IMR-90 (cell line): ENCODE measurements around the gene NR2F2.

ENCODE experiments used
- CHD1 ChIP-seq: IDR thresholded peaks from 2 replicates; pipeline ENCODE4 v1.6.1; 2012; ENCODE audit warnings: low read depth, low read length, improper control_type of control experiment
- MAFK ChIP-seq: IDR thresholded peaks from 2 replicates; pipeline ENCODE4 v1.6.1; 2012; ENCODE audit warnings: low read depth, low read length, improper control_type of control experiment
- TF ChIP-seq, protein P1 (sequence below): conservative IDR thresholded peaks from 2 replicates; pipeline ENCODE4 v1.5.1; 2012; ENCODE audit warnings: mild to moderate bottlenecking, low read depth, low read length, improper control_type of control experiment

DNA sequence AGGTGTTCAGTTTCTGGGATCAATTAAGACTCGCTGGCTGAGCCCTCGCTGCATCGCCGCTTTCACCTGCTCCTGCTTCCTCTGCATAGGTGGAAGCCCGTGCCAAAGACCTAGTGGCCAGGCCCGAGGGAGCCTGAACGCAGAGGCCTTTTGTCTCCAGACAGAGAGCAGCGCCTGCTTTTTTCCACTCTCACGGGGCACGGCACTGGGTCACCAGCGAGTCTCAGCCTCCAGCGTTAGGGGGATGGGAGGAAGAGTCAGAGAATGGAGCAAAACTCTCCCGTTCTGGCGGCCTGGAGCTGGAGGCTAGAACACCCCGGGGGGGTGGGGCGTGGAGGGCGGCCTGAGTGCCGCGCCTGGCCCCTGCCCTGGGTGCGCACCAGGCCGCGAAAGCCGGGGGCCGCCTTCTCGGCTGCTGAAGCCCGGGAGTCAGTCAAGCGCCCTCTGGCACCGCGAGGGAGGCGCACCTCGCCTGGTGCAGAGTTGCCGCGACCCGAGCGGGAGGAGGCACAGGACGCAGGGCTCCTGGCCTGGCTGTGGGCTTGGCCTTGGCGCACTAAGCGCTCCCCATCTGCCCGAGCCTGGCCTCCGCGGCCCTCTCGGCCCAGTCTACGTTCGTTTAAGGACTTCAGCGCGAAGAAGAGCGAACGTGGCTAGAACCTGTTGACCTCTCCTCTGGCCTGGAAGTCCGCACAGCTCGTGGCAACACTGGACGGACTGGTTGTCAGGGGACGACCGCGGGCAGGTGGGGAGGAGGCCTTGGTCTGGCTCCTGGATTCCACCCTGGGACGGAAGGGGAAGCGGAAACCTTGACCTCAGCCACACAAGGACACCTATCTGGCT is 21.5 kb downstream of the NR2F2 start:
- TF ChIP-seq CHD1 (no peak), MAFK (no peak)
- TF ChIP-seq, protein P1, sequence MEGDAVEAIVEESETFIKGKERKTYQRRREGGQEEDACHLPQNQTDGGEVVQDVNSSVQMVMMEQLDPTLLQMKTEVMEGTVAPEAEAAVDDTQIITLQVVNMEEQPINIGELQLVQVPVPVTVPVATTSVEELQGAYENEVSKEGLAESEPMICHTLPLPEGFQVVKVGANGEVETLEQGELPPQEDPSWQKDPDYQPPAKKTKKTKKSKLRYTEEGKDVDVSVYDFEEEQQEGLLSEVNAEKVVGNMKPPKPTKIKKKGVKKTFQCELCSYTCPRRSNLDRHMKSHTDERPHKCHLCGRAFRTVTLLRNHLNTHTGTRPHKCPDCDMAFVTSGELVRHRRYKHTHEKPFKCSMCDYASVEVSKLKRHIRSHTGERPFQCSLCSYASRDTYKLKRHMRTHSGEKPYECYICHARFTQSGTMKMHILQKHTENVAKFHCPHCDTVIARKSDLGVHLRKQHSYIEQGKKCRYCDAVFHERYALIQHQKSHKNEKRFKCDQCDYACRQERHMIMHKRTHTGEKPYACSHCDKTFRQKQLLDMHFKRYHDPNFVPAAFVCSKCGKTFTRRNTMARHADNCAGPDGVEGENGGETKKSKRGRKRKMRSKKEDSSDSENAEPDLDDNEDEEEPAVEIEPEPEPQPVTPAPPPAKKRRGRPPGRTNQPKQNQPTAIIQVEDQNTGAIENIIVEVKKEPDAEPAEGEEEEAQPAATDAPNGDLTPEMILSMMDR: no peak
